NCI-H128 (cell line): ENCODE data around the gene EXOC3L4.
"Not testable (repeated sequence)": the region's sequence is repeated elsewhere in the genome, so short reads cannot be mapped to it uniquely, and the experiment has no call there.

Experiments
- DNase-seq: peaks from one replicate; lab custom pipeline; 2025; ENCODE audit not compliant: unreplicated experiment; lab: John Stamatoyannopoulos, UW

The EXOC3L4 gene

GRCh38 chr14:103142721-103143302, 48.3 kb downstream of the EXOC3L4 start:
- DNase-seq = no peak

GRCh38 chr14:103143506-103143905, 49.0 kb downstream of the EXOC3L4 start:
- no peak for DNase-seq

DNA sequence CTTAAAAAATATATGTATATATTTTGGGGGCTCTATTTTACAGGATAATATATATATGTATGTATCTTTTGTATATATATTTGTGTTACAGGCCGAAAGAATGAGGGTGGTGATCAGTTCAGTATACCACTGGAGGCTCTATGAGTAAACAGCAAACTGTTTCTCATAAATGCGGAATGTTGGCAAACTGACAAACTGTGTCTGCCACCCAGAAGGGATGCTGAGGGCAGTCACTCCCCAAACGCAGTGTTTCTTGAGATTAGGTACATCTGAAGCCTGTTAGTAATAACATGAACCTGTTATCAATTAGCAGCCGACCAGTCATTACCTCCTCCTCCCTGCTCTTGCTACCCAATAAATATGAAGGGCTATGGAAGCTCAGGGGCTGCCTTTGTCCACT, 49.6 kb downstream of the EXOC3L4 start:
- DNase-seq = no peak

GRCh38 chr14:103146141-103146709, 51.7 kb downstream of the EXOC3L4 start:
- no peak for DNase-seq

DNA sequence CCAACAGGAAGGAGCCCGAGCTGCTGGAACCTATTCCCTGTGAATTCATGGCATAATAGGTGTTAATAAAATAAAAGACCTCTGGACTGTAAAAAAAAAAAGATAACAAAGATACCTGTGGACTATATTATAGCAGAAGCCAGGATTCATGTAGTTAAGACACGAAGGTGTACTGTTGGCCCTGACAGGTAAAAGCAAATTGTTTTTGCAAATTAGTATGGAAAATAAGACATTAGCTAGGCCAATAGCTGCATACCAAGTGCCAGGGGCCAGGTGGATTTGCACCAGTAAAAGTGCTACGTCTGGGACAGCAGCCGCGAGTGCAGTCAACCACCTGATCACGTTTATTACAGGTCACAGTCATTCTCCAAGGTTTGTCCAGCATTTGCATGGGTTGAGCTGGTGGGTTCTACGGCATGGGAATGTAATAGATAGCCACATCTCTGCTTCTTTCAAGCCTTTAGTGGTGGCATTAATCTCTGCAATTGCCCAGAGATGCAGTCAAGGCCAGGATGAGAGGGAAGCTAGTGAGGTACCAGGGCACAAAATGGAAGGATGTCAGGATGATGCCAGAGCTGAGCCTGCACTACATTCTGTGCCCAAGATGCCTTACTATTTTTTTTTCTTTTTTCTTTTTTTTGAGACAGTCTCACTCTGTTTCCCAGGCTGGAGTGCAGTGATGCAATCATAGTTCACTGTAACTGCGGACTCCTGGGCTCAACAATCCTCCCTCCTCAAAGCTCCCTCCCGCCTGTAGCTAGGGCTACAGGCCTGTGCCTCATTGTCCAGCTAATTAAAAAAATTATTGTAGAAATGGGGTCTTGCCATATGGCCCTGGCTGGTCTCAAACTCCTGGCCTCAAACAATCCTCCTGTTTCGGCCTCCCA, 55.1 kb downstream of the EXOC3L4 start:
- no peak for DNase-seq

- DNase-seq = no peak
Measured at GRCh38 chr14:103151270-103151945, 56.9 kb downstream of the EXOC3L4 start.

DNA sequence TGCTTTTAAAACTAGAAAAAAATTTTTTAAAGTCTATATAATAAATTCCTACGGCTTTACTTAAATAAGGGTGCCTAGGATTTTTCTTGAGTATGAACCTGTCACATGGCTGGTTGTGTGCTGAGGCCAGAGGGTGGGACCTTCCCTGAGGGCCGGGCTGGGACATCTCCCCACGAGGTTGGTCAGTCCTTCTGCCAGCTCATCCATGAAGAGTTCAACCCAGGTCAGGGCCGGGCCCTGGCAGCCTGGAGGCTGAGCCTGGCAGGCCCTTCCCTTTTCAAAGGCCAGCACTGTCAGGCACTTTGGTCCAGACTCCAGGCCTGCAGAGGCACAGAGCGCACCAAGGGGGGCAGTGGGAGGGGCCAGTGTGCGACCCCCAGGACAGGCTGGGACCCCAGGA, 60.5 kb downstream of the EXOC3L4 start:
- DNase-seq = no peak

GRCh38 chr14:103155416-103155815, 60.9 kb downstream of the EXOC3L4 start:
- DNase-seq = not testable (repeated sequence)

DNA sequence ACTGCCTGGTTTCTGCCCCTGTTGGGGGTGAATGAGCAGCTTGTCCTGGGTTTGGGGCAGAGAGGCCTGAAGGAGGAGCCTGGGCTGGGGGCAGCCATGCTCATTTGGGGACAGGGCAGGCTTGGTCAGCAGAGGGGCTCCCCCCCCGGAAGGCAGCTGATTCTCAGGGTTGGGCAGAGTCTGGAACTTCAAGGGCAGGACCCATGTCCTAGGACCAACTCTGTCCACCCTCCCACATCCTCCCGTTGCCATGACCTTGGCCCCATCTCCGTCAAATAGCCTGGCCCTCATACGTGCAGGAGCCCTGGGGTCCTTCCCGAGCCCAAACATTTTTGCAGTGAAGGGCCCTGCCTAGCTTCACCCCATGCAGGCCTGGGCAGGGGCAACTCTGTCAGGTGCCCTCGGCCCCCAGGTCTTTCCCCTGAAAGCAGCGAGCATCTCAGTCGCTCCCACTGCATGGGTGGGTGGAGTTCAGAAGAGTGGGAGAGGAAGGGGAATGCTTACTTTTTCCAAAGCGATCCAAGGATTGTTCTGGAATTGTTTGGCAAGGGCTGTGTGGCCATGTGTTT, 61.4 kb downstream of the EXOC3L4 start:
- no peak for DNase-seq

- no peak for DNase-seq
Measured at GRCh38 chr14:103156651-103157378, 62.3 kb downstream of the EXOC3L4 start.

DNA sequence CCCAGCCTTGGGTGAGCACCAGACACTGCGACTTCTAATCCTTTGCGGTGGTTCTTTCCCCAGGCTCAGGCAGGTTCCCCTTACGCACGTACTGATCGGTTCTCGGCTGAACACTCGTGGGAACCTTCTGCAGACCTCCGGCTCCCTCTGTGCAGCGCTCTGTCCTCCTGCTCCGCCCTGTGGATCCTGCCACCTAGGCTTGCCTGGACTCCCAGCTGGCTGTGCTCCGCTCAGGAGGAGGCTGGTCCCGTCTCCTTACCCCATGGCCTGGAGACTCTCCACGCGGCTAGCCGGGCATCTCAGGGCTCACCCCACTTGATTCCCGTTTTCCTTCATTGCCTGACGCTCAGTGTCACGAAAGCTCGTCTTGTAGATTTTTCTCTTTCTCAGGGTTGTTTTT, 63.4 kb downstream of the EXOC3L4 start:
- no peak for DNase-seq

GRCh38 chr14:103158688-103159087, 64.2 kb downstream of the EXOC3L4 start:
- DNase-seq = no peak
